Spleen (tissue), 11 donors: Measurements from ENCODE around the gene MYL2. TPM values are rescaled to one million over a fixed set of nuclear protein-coding genes. Genes with fewer than 3 reads are reported as not detected.

ENCODE experiments used
- DNase-seq: peaks from one replicate; pipeline ENCODE4 v3.0.0-alpha.2; 2020
- H3K27ac ChIP-seq, 8 donors: fragments of 200-600 bp; sonication (generic) in 7 of 8; 1 replicate in 4 of 8; 2 replicates in 4 of 8; pipeline versions ENCODE4 v1.5.0 to v1.8.0; 2016 to 2021; ENCODE audit warnings: inconsistent platforms in 4 of 8, mild to moderate bottlenecking in 4 of 8, moderate library complexity in 1 of 8
- H3K27me3 ChIP-seq, 7 donors: fragments of 200-600 bp; sonication (generic) in 6 of 7; replicated peaks in 1 of 7; 1 replicate in 4 of 7; 2 replicates in 3 of 7; pipeline versions ENCODE4 v1.5.0 to v1.8.0; 2016 to 2021; ENCODE audit warnings: inconsistent platforms in 3 of 7, mild to moderate bottlenecking in 1 of 7
- H3K36me3 ChIP-seq, 6 donors: fragments of 200-600 bp; sonication (generic) in 5 of 6; 1 replicate in 4 of 6; 2 replicates in 2 of 6; pipeline versions ENCODE4 v1.5.0 to v1.8.0; 2016 to 2021; ENCODE audit warnings: inconsistent platforms in 2 of 6
- H3K4me1 ChIP-seq, 6 donors: fragments of 200-600 bp; sonication (generic) in 5 of 6; 1 replicate in 3 of 6; 2 replicates in 3 of 6; pipeline versions ENCODE4 v1.5.0 to v1.8.0; 2016 to 2021; ENCODE audit warnings: inconsistent platforms in 3 of 6
- H3K4me3 ChIP-seq, 8 donors: fragments of 200-600 bp; sonication (generic) in 7 of 8; 1 replicate in 4 of 8; 2 replicates in 4 of 8; pipeline versions ENCODE4 v1.5.0 to v1.8.0; 2016 to 2021; ENCODE audit warnings: inconsistent platforms in 4 of 8, mild to moderate bottlenecking in 4 of 8, moderate library complexity in 2 of 8
- H3K9me3 ChIP-seq, 8 donors: fragments of 200-600 bp; sonication (generic) in 7 of 8; 1 replicate in 4 of 8; 2 replicates in 4 of 8; pipeline versions ENCODE4 v1.5.0 to v1.8.0; 2016 to 2021; ENCODE audit warnings: inconsistent platforms in 4 of 8
- CTCF ChIP-seq, 11 experiments: fragments of 200-600 bp in 7 of 11; fragments of 450-650 bp in 4 of 11; sonication (generic) in 4 of 11; IDR thresholded peaks in 8 of 11; conservative IDR thresholded peaks in 3 of 11; 1 replicate in 7 of 11; 2 replicates in 4 of 11; pipeline versions ENCODE4 v1.4.0 to v1.8.0; 2016 to 2021; ENCODE audit warnings: antibody characterized with exemption in 11 of 11, inconsistent platforms in 4 of 11, mild to moderate bottlenecking in 1 of 11
- POLR2A ChIP-seq, 3 donors: fragments of 450-650 bp; IDR thresholded peaks; one replicate each; pipeline ENCODE4 v1.5.1; 2017; ENCODE audit warnings: antibody characterized with exemption in 3 of 3, mild to moderate bottlenecking in 1 of 3
- POLR2AphosphoS5 ChIP-seq, 3 donors: sonication (generic); formaldehyde crosslinking; IDR thresholded peaks; one replicate each; pipeline ENCODE4 v1.5.1; 2017; ENCODE audit warnings: antibody characterized with exemption in 3 of 3
- WGBS, 5 donors: extraction: QIAGEN DNeasy Blood & Tissue Kit in 3 of 5; methylation state at CpG; one replicate each; pipeline versions ENCODE4 v1.1.5 to v1.1.7; 2013 to 2018; 5-methylcytosine and 5-hydroxymethylcytosine counted together
- intact Hi-C: fragments of 100-400 bp; cut with DNase I; formaldehyde crosslinking; loops from one replicate; pipeline ENCODE4 v1.15.0; 2023; ENCODE audit warnings: low total_unique reads
- polyA plus RNA-seq, 3 donors: library from polyadenylated mRNA; stranded (reverse); fragments of 200-250 nt; gene quantifications; one replicate each; pipeline ENCODE4 v1.2.1, GENCODE V29; 2013
- total RNA-seq, 7 donors: library from RNA; depleted of rRNA in 3 of 7; stranded (reverse); fragments of >200 nt in 3 of 7; fragmentation: NEBNext Ultra II Directional in 4 of 7; extraction: Animal tissue kit (Norgen Biotek cat#: 25700) in 4 of 7; gene quantifications; one replicate each; pipeline versions ENCODE4 v1.1.0 to v1.2.1, GENCODE V29; 2016 to 2021
- donor health status: healthy with polysubstance abuse.
- donor health status: DM: no; HTN: no; CAD: no; lungs with moderate emphysema.
- donor health status: DM: no; HTN: no; CAD: no.
- donor health status: Bipolar disorder and iron deficiency.
- donor health status: healthy.
- donor health status: DM: no; HTN: no; CAD: no.
- donor health status: DM: yes; HTN: yes; CAD: no.

MYL2 gene
- total and polyA plus RNA-seq, 10 donors: 1.2 to 8.5 (median 1.3) TPM; not detected in 7

- Histone ChIP-seq H3K4me1 (no peaks in the 10 kb centered on the region), H3K4me3 (no peak overlapping the region), H3K27me3 (no peaks in the 10 kb centered on the region), H3K36me3 (no peaks in the 10 kb centered on the region), H3K9me3 (no peaks in the 10 kb centered on the region), H3K27ac (no peak overlapping the region)
- TF ChIP-seq POLR2A (IDR thresholded peaks at IDR 0.05) (no peak), CTCF (IDR thresholded peaks at IDR 0.05 in 8 of 11, conservative IDR thresholded peaks at IDR 0.05 in 3 of 11) (no peak), POLR2AphosphoS5 (IDR thresholded peaks at IDR 0.05) (no peak)
- WGBS, 5 donors: 79 to 94% (median 92%) methylated on average over 7 of the region's 7 CpGs
- intact Hi-C loops: no loop called here
- no peak for DNase-seq
Measured at GRCh38 chr12:110861729-110862128, 58.6 kb downstream of the MYL2 start.

Other genes with a start within 250 kb of the MYL2 start
- 10 to 100 TPM; 46.9 to 71.3 (median 63.7) TPM for gene HVCN1, start 231.5 kb downstream of the MYL2 start, total RNA-seq
- gene HVCN1, start 231.5 kb downstream of the MYL2 start, polyA plus RNA-seq: 100 to 1,000 TPM in 2 of 3 donors, 10 to 100 TPM in 1; 76.5 to 114 (median 106) TPM
- 100 to 1,000 TPM; 108 to 173 (median 131) TPM for gene PPP1CC, start 177.7 kb downstream of the MYL2 start, total RNA-seq
- gene PPP1CC, start 177.7 kb downstream of the MYL2 start, polyA plus RNA-seq: 100 to 1,000 TPM in 2 of 3 donors, 10 to 100 TPM in 1; 74.8 to 103 (median 100) TPM
- gene CCDC63, start 73.6 kb downstream of the MYL2 start, total RNA-seq: not detected
- gene CCDC63, start 73.6 kb downstream of the MYL2 start, polyA plus RNA-seq: not detected
- under 1 TPM in 5 of 7 donors, not detected in 2; 0.06 to 0.44 (median 0.09) TPM for gene CUX2, start 113.6 kb upstream of the MYL2 start, total RNA-seq
- under 1 TPM; under 0.01 to 0.07 (median 0.05) TPM for gene CUX2, start 113.6 kb upstream of the MYL2 start, polyA plus RNA-seq